ENCODE data around the gene CERS6. TPM values are rescaled to one million over a fixed set of nuclear protein-coding genes. Genes with fewer than 3 reads are reported as not detected.

Gene CERS6
- total RNA-seq, 1 donor from 2014 or later: 27.1 TPM

GRCh38 chr2:168700615-168701245, 244.7 kb downstream of the CERS6 start:
- intact Hi-C loops (cut with micrococcal nuclease): no loop called here
- peaks cover 21% of the 10 kb centered on the region for H3K36me3 Mint-ChIP-seq (ENCODE audit: low read depth)
- H3K27ac Mint-ChIP-seq: no peak overlapping the region
- no peak for DNase-seq (ENCODE audit: low spot score)
- H3K9me3 Mint-ChIP-seq: no peaks in the 10 kb centered on the region
- no peaks in the 10 kb centered on the region for H3K4me1 Mint-ChIP-seq (ENCODE audit: low read depth)
- no peaks in the 10 kb centered on the region for H3K27me3 Mint-ChIP-seq (ENCODE audit: insufficient read depth)
- H3K4me3 Mint-ChIP-seq: no peak overlapping the region

- Mint-ChIP-seq H3K36me3 (ENCODE audit: low read depth) (peaks cover 6% of the 10 kb centered on the region), H3K4me1 (ENCODE audit: low read depth) (no peaks in the 10 kb centered on the region), H3K27me3 (ENCODE audit: insufficient read depth) (no peaks in the 10 kb centered on the region), H3K9me3 (no peaks in the 10 kb centered on the region), H3K4me3 (no peak overlapping the region), H3K27ac (no peak overlapping the region)
- no peak for DNase-seq (ENCODE audit: low spot score)
- intact Hi-C loops (cut with micrococcal nuclease): no loop called here
Measured at GRCh38 chr2:168702579-168702978, 246.5 kb downstream of the CERS6 start.

GRCh38 chr2:168703926-168704325, 247.9 kb downstream of the CERS6 start:
- Mint-ChIP-seq H3K27me3 (ENCODE audit: insufficient read depth) (no peaks in the 10 kb centered on the region), H3K4me1 (ENCODE audit: low read depth) (no peaks in the 10 kb centered on the region), H3K4me3 (no peak overlapping the region), H3K9me3 (no peaks in the 10 kb centered on the region), H3K27ac (no peak overlapping the region), H3K36me3 (ENCODE audit: low read depth) (peaks cover 3% of the 10 kb centered on the region)
- DNase-seq (ENCODE audit: low spot score): no peak
- intact Hi-C loops (cut with micrococcal nuclease): no loop called here

GRCh38 chr2:168705534-168706470, 249.7 kb downstream of the CERS6 start:
- Mint-ChIP-seq H3K36me3 (ENCODE audit: low read depth) (no peaks in the 10 kb centered on the region), H3K4me3 (no peak overlapping the region), H3K9me3 (no peaks in the 10 kb centered on the region), H3K27me3 (ENCODE audit: insufficient read depth) (no peaks in the 10 kb centered on the region), H3K4me1 (ENCODE audit: low read depth) (no peaks in the 10 kb centered on the region), H3K27ac (no peak overlapping the region)
- intact Hi-C loops (cut with micrococcal nuclease): loop anchor here (1.0 kb wide), 1 partner anchor 360 kb away; no protein-coding TSS in a partner anchor
- no peak for DNase-seq (ENCODE audit: low spot score)

GRCh38 chr2:168706806-168707205, 250.7 kb downstream of the CERS6 start:
- no peak overlapping the region for H3K27ac Mint-ChIP-seq
- no peaks in the 10 kb centered on the region for H3K27me3 Mint-ChIP-seq (ENCODE audit: insufficient read depth)
- DNase-seq (ENCODE audit: low spot score): no peak
- H3K4me1 Mint-ChIP-seq (ENCODE audit: low read depth): no peaks in the 10 kb centered on the region
- H3K9me3 Mint-ChIP-seq: no peaks in the 10 kb centered on the region
- intact Hi-C loops (cut with micrococcal nuclease): no loop called here
- H3K4me3 Mint-ChIP-seq: no peak overlapping the region
- H3K36me3 Mint-ChIP-seq (ENCODE audit: low read depth): no peaks in the 10 kb centered on the region

- no peak overlapping the region for H3K27ac Mint-ChIP-seq
- no peak for DNase-seq (ENCODE audit: low spot score)
- no peak overlapping the region for H3K4me3 Mint-ChIP-seq
- intact Hi-C loops (cut with micrococcal nuclease): no loop called here
- H3K4me1 Mint-ChIP-seq (ENCODE audit: low read depth): no peaks in the 10 kb centered on the region
- H3K27me3 Mint-ChIP-seq (ENCODE audit: insufficient read depth): no peaks in the 10 kb centered on the region
- H3K36me3 Mint-ChIP-seq (ENCODE audit: low read depth): no peaks in the 10 kb centered on the region
- no peaks in the 10 kb centered on the region for H3K9me3 Mint-ChIP-seq
Measured at GRCh38 chr2:168708080-168708479, 252.0 kb downstream of the CERS6 start.

- Mint-ChIP-seq H3K27ac (no peak overlapping the region), H3K27me3 (ENCODE audit: insufficient read depth) (no peaks in the 10 kb centered on the region), H3K36me3 (ENCODE audit: low read depth) (no peaks in the 10 kb centered on the region), H3K4me1 (ENCODE audit: low read depth) (no peaks in the 10 kb centered on the region), H3K4me3 (no peak overlapping the region), H3K9me3 (no peaks in the 10 kb centered on the region)
- DNase-seq (ENCODE audit: low spot score): no peak
- intact Hi-C loops (cut with micrococcal nuclease): no loop called here
Measured at GRCh38 chr2:168710754-168711467, 254.8 kb downstream of the CERS6 start.

- DNase-seq (ENCODE audit: low spot score): no peak
- Mint-ChIP-seq H3K9me3 (no peaks in the 10 kb centered on the region), H3K27ac (no peak overlapping the region), H3K36me3 (ENCODE audit: low read depth) (no peaks in the 10 kb centered on the region), H3K27me3 (ENCODE audit: insufficient read depth) (no peaks in the 10 kb centered on the region), H3K4me1 (ENCODE audit: low read depth) (peaks cover 1% of the 10 kb centered on the region), H3K4me3 (no peak overlapping the region)
- intact Hi-C loops (cut with micrococcal nuclease): no loop called here
Measured at GRCh38 chr2:168712053-168712452, 256.0 kb downstream of the CERS6 start.

- Mint-ChIP-seq H3K27ac (no peak overlapping the region), H3K4me3 (no peak overlapping the region), H3K4me1 (ENCODE audit: low read depth) (peaks cover 14% of the 10 kb centered on the region), H3K27me3 (ENCODE audit: insufficient read depth) (no peaks in the 10 kb centered on the region), H3K36me3 (ENCODE audit: low read depth) (no peaks in the 10 kb centered on the region), H3K9me3 (no peaks in the 10 kb centered on the region)
- intact Hi-C loops (cut with micrococcal nuclease): no loop called here
- DNase-seq (ENCODE audit: low spot score): no peak
Measured at GRCh38 chr2:168713325-168713724, 257.3 kb downstream of the CERS6 start.

GRCh38 chr2:168715849-168716248, 259.8 kb downstream of the CERS6 start:
- intact Hi-C loops (cut with micrococcal nuclease): no loop called here
- DNase-seq (ENCODE audit: low spot score): no peak
- Mint-ChIP-seq H3K4me1 (ENCODE audit: low read depth) (peaks cover 19% of the 10 kb centered on the region), H3K9me3 (no peaks in the 10 kb centered on the region), H3K27me3 (ENCODE audit: insufficient read depth) (no peaks in the 10 kb centered on the region), H3K36me3 (ENCODE audit: low read depth) (peaks cover 5% of the 10 kb centered on the region), H3K4me3 (no peak overlapping the region), H3K27ac (no peak overlapping the region)

GRCh38 chr2:168716839-168717238, 260.8 kb downstream of the CERS6 start:
- peaks cover 19% of the 10 kb centered on the region for H3K4me1 Mint-ChIP-seq (ENCODE audit: low read depth)
- H3K36me3 Mint-ChIP-seq (ENCODE audit: low read depth): peaks cover 5% of the 10 kb centered on the region
- H3K27ac Mint-ChIP-seq: no peak overlapping the region
- H3K27me3 Mint-ChIP-seq (ENCODE audit: insufficient read depth): no peaks in the 10 kb centered on the region
- no peak for DNase-seq (ENCODE audit: low spot score)
- intact Hi-C loops (cut with micrococcal nuclease): no loop called here
- H3K4me3 Mint-ChIP-seq: no peak overlapping the region
- no peaks in the 10 kb centered on the region for H3K9me3 Mint-ChIP-seq

- Mint-ChIP-seq H3K4me3 (no peak overlapping the region), H3K27me3 (ENCODE audit: insufficient read depth) (no peaks in the 10 kb centered on the region), H3K4me1 (ENCODE audit: low read depth) (peaks cover 19% of the 10 kb centered on the region), H3K36me3 (ENCODE audit: low read depth) (peaks cover 14% of the 10 kb centered on the region), H3K27ac (no peak overlapping the region), H3K9me3 (no peaks in the 10 kb centered on the region)
- intact Hi-C loops (cut with micrococcal nuclease): loop anchor here (2.0 kb wide), 1 partner anchor 33 kb away; no protein-coding TSS in a partner anchor
- DNase-seq (ENCODE audit: low spot score): no peak
Measured at GRCh38 chr2:168717790-168718502, 261.9 kb downstream of the CERS6 start.

Data from activated T-helper 1 cell treated with anti-CD3 and anti-CD28 coated beads, Interleukin-12 subunit alpha, Interleukin-12 subunit beta, Interleukin-2, Interleukin-4 antibody, amounts not matched to agents 30 ng/mL and 10 ng/mL and 1 ng/mL, durations not matched to agents 14 hours and 24 hours and 36 hours (primary cell).